Prostate gland (tissue), 2 donors: ENCODE data around the gene MAPK14.

Source experiments
- CTCF ChIP-seq, 4 experiments: fragments of 200-600 bp in 2 of 4; fragments of 450-650 bp in 2 of 4; sonication (generic) in 2 of 4; IDR thresholded peaks; 1 replicate in 3 of 4; 2 replicates in 1 of 4; pipeline ENCODE4 v1.5.1; 2016 to 2019; ENCODE audit warnings: antibody characterized with exemption in 4 of 4, mild to moderate bottlenecking in 2 of 4, moderate library complexity in 2 of 4
- POLR2A ChIP-seq: fragments of 450-650 bp; IDR thresholded peaks from one replicate; pipeline ENCODE4 v1.6.1; 2016; ENCODE audit warnings: antibody characterized with exemption, mild to moderate bottlenecking
- POLR2AphosphoS5 ChIP-seq: sonication (generic); formaldehyde crosslinking; IDR thresholded peaks from one replicate; pipeline ENCODE4 v1.6.1; 2017; ENCODE audit warnings: antibody characterized with exemption

GRCh38 chr6:36136551-36136950, 108.9 kb downstream of the MAPK14 start:
- TF ChIP-seq CTCF (IDR thresholded peaks at IDR 0.05) (no peak), POLR2A (no peak), POLR2AphosphoS5 (no peak)
